ENCODE data around the gene MAN1A1.
"Not testable (repeated sequence)": the region's sequence is repeated elsewhere in the genome, so short reads cannot be mapped to it uniquely, and the experiment has no call there.

MAN1A1 gene

DNA sequence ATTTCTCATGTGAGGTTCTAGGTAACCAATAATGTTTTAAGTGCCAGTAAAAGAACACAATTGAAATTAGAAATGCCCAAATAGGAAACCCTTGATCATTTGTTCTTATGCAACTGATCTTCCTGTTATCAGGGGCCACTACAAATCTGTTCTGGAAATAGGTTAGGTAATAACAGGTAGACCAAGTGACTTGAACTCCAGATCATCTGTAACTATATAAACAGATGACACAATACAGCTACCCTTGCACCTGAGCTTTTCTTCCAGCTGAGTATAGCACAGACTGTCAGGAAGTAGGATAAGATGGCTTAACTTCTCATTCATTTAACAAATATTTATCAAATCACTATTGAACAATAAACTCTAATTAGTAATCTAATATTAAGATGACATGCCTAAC, 52.5 kb downstream of the MAN1A1 start:
- no peak for DNase-seq

DNA sequence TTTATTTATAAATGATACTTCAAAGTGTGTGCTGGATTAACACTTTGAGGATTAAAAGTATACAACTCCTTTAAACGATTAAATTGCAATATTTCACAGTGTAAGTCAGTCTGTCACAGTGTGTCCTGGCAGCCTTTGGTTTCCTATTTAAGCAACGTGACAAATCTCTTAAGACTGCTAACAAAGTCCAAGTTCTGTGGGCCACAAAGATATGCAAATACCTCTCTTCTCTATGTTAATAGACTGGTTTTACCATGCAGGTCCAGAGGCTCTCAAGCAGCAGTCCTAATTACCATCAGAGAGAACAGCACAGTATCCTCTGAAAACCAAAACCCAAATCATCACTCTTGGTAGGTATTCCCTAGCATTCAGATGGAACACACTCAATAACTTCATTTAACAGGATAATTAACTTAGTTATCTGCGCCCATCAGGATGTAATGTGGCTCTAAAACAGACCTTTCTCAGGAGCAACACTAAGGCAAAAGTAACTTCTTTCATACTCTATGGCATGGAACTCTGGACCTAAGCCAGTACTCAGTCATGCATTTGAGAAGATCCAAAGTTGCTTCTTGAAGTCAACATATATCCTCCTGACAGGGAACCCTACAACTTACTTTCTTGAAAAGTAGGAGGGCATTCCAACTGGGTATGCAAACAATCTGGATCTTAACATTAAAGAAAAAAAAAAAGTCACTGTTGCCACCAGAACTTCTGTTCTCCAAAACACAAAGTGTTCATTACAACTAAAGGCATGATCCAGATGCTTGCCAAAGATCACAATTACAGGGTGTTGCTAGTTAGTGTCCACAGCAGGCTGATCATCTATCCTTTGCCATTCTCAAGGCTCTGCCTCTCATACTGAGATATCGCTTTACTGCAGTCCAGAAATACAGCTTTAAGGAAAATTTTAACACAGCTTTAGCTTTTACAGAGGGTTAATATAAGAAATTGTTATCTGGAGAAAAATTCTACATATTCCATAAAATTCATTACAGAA, 53.2 kb downstream of the MAN1A1 start:
- DNase-seq, result no peak

DNA sequence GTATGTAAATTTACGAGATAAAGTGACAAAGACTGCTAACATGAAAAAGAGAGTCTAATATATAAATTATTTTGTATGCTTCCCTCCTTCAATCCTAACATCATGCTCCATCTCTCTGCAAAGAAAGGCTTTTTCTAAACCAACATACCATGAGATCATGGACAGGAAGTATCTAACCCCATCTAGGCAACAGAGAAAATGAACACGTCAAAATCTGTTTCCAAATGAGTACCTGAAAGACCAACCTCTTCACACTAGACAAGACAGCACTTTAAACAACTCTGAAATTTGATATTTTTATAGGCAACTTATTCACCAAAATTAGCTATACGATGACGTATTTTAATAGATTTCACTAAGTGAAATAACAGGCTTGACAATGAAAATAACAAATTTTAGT, 54.6 kb downstream of the MAN1A1 start:
- no peak for DNase-seq

DNA sequence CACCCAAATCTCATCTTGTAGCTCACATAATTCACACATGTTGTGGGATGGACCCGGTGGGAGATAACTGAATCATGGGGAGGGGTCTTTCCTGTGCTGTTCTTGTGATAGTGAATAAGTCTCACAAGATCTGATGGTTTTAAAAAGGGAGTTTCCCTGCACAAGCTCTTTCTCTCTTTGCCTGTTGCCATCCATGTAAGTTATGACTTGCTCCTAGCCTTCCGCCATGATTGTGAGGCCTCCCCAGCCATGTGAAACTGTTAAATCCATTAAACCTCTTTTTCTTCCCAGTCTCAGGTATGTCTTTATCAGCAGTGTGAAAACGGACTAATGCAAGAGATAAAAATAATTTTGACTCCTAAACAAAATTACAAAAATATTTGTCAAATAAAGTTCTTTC, 58.5 kb downstream of the MAN1A1 start:
- DNase-seq, result not testable (repeated sequence)

DNA sequence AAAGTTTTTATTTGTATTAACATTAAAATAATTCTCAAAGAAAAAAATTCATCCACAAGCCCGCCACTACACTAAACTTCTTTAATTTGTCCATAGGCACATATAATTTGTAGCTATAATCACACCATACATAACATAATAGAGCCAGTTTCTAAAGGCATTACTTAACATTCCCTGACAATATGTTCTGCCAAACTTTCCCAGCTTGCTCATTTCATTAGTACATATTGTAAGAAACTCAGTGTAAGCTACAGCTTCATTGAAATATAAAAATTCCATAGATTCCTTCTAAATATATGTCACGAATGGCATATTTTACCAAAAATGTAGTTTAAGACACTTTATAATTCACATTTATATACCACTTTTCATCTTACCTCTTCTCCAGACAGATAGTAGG, 59.3 kb downstream of the MAN1A1 start:
- DNase-seq, result no peak

DNA sequence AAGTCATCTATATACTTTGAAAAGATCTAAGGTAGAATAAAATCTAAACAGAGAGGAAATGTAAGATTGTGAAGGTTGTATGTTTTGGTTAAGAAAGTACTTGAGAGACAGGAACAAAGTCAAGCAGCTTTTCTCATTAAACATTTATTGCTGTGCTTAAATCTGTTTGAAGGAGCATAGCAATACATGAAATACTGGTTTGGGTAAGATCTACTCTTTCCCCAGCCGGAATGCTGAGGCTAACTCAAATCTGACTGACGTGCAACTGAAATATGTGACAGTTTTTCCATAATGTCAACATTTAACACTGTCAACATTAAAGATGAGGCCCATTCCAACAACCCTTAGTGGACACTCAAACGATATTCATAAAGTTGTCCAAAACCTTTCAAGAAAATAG, 59.9 kb downstream of the MAN1A1 start:
- no peak for DNase-seq

DNA sequence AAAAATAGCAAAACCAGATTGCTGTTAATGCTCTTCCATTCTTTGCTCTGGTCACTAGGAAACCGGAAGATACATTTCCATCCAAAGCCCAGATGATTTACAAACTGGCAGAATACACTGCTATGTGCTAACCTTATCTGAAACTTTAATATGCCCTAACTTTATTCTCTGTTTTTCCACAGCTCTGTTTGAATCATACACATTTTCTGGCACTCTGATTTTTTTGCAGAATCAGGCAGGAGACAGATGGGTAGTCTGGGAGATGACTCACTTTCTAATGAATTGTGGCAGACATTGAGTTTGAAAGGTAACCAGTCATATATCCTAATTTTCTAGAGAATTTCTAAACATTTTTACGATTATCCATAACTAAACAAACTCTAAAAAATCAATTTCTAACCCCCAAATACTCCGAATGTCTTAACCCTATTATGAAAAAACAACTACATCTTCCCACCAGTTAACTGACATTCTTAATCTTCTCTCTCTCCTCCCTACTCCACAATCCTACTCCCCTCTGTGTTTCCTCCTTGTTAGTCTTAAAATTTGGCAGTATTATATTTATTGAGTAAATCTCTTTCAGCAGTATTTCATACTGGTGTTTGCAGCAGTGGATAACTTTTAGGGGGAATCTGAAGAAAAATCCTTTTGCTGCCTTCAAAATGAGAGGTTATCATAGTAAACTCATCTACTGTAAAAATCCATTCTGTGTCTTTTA, 63.5 kb downstream of the MAN1A1 start:
- DNase-seq, result no peak

DNA sequence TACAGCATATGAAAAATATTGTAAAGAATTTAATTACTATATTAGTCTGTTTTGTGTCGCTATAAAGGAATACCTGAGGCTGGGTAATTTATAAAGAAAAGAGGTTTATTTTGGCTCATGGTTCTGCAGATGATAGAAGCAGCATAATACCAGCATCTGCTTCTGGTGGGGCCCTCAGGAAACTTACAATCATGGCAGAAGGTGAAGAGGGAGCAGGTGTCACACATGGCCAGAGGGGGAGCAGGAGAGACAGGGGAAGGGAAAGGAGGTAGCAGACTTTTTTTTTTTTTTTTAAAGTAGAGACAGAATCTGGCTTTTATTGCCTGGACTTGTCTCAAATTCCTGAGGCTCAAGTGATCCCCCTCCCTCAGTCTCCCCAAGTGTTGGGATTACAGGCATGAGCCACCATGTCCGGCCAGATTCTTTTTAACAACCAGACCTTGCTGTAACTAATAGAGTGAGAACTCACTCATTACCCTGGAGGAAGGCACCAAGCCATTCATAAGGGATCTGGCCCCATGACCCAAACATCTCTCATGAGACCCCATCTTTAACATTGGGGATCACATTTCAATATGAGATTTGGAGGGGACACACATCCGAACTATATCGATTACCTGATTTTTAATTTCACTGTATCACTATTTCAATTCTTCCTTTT, 64.6 kb downstream of the MAN1A1 start:
- no peak for DNase-seq

DNA sequence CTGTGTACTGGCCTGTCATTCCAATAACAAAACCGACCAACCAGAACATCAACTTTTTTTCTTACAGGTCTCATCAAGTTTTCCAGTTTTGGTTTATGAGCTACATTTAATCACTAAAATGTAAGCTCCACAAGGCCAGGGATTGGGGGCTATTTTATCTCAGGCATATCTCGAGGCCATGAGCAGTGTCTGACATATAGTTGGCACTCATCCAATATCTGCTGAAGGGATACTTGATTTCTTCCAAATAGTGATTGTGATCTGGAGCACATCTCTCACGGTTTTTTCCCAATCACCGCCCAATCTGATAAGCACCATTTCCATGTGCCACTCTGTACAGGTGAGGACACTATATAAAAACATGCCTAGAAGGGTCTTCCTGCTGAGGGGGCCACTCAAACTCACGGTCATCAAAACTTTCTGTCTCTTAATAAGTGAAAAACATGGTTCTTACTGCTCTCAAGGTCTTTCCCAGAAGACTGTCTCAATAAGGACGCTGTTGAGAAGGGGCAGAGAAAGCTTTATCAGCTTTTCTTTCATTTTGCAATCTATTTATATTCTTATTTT, 65.5 kb downstream of the MAN1A1 start:
- DNase-seq, result no peak

DNA sequence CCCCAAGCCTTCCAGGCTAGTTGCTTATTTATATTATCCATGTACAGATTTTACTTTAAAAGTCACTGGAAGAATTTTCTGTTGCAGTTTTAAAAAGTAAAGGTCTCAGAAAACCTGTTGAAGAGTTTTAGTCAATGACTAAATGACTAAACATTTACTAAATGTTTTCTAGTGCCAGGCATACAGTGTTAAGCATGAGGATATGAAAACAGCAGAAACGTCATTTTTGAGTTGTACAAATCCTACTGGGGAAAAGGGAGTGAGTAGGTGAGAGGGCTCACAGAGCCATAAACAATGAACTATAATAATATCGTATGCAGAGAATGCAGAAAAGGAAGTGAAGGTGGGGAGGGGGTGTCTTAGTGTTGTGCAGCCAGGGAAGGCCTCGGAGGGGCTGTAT, 66.3 kb downstream of the MAN1A1 start:
- DNase-seq, result no peak

DNA sequence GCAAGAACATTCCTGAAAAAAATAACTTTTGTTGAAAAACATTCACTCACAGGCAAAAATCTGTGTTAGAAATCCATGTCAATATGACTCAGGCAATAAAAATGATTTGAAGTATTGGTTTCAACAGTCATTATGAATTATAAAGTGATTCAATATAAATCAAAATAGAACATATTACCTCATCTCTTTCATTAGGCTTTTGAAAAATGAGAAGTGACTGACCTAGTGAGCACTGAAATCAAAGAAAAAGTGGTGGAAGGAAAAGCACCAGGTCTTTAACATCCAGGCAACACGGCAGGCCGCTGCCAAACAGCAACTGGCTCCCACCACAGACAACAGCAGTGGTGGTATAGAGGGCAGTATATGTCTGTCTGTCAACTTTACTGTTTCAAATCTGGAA, 68.9 kb downstream of the MAN1A1 start:
- no peak for DNase-seq

DNA sequence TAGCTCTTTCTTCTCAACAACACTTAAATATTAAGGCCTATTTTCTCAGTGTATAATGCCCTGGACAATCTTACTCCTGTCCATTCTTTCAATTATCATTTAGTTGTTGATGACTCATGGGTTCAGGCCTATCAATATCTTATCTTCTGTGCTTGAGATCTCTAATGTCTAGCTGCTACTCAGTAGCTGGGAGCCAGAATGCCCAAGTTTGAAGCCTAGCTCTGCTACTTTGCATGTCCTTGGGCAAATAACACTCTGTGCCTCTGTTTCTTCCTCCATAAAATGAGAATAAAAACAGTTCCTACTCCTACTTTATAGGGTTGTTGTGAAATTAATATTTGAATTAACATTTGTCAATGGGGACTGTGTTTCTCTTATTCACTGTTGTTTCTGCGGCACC, 69.5 kb downstream of the MAN1A1 start:
- DNase-seq, result no peak

DNA sequence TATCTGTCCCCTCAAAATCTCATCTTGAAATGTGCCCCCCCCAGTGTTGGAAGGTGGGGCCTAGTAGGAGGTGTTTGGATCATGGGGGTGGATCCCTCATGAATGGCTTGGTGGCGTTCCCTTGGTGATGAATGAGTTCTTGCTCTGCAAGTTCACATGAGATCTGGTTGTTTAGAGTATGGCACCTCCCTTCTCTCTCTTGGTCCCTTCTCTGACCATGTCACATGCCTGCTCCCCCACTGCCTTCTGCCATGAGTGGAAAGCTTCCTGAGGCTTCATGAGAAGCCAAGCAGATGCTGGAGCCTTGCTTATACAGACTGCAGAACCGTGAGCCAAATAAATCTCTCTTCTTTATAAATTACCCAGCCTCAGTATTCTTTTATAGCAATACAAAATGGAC, 70.9 kb downstream of the MAN1A1 start:
- DNase-seq, result no peak

DNA sequence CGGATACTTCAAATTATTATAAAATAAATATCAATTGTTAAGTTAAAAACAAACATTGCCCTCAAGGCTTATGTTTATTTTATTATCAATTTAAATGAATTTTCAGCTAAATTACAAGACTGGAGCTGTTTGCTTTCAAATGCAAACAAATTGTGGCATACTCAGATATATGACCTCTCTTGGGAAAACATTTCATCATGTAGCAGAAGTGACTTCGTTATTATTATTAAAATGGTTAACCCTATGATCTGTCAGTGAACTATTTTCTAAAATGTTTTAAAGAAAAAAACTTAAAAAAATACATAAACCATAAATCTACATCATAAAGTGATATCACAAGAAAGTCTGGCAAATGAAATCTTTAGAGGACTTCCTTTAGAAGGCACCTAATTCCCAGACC, 72.5 kb downstream of the MAN1A1 start:
- no peak for DNase-seq

DNA sequence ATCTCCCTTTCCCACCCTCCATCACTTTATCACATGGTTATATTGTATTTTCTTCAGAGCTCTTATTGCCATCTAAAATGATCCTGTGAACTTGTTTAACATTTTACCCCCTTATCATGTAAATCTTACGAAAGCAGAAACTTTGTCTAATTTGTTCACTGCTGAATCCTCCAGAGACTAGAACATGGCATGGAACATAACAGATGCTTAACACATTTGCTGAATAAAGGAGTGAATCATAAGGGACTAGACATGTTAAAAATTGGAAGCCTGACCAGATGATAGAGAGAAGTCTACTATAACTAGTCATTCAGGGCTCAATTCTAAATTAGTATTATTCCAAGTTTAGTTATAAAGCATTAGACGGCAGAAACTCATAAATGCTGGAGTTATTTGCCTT, 73.3 kb downstream of the MAN1A1 start:
- DNase-seq, result no peak

DNA sequence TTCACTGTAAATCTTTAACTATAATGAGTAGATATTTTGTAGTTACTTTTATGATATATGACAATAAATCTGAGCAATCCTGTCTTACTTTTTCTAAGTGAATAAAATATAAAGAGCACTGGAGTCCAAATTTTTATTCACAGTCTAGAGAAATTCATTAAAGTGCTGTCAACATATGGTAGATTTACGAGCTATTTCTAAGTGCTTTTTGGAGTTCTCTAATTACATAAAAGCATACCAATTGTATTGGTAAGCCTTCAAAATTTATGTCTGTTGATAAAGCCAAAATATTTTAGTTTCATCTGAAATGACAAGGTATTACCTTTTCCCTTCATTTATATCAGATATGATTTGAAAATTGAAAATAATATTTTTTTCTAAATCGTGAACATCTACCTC, 75.4 kb downstream of the MAN1A1 start:
- DNase-seq, result no peak

DNA sequence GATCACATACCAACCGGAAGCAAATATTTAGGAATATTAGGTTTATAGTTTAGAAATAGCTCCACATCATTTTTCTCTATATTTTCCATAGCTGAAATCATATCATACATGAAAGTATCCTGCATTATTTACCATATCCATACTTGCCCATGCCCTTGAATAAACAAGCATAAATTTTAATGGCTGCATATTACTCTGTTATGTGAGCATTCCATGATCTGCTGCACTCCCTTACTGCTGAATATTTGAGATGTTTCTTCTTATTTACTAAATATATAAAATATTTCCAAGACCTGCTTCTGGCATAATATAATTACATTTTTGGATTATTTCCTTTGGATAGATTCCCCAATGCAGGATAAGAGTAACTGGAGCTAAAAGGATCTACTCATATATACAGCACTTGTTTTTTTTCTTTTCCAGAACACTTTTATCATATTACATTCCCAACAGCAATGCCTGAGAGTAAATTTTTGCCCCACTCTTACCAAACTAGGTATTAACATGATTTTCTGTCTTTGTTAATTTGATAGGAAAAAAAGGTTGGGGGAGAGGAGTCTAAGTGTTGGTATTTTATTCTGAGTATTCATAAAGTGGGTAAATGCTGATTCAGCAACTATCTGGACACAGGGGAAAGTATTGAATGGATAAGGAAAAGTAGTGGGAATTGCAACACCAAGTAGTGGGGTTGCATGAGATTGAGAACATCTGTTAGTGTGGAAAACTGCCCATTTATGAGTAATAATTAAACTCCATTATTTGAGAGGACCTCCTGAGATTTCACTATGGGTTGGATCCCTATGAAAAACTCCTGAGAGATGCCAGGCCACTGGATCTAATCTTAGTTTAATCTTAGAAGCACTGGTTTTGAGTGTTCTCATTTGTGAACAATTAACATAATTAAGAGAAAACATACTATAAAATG, 76.0 kb downstream of the MAN1A1 start:
- no peak for DNase-seq

DNA sequence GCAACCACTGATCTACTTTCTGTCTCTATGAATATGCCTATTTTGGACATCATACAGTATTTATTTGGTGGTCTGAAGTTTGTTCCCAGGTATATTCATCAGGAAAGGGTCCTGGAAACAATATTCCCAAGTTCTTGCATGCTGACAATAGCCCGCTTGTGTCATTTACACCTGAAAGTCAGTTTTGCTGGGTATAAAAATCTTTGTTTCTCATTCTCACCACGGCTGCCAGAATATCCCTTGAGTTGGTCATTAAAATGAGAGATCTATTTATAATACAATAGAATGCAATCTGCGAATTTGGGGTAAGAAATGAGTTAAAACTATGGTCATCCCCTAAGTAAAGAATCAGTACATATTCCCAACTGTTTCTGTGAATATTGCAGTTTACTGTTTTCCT, 79.0 kb downstream of the MAN1A1 start:
- no peak for DNase-seq

DNA sequence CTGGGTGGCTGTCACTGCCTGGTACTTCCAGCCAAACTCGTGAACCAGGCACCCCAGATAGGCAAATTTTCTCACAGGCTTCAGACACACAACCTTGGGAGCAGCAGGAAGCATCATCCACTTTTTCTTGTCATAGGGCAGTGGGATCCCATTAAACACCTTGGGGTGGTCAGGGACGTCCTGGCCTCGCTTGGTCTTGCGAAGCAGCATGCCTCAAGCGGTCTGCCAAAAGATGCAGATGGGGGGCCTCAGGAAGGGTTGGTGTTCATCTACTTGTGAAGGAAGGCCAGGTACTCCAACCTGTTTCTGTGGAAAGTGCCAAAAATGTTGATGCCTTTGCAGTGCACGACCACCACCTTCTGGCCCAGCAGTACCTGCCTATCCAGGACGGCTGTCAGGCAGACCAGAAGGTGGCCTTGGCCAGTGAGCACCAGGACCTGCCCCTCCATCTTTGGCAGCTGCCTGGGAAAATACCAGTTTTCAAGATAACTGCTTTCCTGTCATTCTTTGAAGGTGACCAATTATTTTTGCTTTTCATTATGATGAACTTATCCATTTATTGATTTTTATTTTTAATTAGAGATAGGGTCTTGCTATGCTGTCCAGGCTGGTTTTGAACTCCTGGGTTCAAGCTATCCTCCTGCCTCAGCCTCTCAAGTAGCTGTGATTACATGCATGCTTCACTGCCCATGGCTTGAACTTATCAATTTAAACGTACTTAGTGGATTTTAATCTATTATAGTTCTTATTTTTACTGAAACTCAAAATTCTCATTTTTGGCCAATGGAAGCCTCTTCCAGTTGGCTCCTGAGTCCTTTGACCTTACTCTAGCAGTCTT, 80.1 kb downstream of the MAN1A1 start:
- DNase-seq, result no peak

DNA sequence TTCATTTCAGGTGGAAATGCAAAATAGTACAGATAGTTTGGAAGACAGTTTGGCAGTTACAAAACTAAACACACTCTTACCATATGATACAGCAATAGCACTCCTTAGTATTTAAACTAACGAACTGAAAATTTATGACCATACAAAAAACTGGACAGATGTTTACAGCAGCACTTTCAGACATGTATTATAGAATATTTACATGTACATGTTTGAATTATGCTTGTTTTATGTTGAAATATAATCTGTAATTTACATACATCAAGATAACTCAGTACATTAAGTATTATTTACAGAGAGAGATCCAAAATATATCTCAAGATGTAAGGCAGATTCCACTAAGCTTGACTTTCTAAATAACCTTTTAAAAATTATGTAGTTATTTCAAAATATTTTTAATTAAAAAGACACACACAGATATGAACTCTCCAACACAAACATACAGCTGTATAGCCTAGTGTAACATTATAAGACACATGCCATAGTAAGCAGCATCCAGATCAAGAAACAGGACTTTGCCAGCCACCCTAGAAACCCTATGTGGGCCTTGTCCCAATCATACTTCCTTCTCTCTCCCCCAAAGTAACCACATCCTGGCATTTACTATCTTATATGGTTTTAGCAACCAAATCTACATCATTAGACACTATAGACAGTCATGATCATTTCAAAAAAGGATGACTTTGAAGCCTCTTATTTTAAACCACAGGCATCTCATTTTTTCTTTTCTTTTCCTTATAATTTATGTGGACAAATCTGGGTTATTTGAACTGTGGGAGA, 82.2 kb downstream of the MAN1A1 start:
- no peak for DNase-seq
